Measurements from ENCODE around the gene MCRS1.

DNA sequence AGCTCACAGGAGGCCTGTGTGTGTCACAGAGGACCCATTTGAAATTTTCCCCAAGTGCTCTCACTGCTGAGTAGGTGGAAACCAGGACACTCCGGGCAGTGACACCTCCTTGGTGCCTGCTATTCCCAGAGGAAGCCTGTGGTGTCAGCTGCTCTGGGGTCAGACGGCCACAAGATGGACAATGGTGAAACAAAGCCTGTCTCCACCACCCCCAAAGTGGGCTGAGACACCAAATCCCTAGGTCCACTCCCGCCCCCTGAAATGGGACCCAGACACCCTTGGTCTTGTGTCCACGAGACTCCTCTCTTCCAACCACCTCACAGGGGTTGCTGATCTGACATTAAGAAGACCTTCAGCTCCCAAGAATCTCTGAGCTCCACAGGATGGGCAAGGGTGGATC lies 22.1 kb downstream of the MCRS1 start:
- TF ChIP-seq, protein P1, sequence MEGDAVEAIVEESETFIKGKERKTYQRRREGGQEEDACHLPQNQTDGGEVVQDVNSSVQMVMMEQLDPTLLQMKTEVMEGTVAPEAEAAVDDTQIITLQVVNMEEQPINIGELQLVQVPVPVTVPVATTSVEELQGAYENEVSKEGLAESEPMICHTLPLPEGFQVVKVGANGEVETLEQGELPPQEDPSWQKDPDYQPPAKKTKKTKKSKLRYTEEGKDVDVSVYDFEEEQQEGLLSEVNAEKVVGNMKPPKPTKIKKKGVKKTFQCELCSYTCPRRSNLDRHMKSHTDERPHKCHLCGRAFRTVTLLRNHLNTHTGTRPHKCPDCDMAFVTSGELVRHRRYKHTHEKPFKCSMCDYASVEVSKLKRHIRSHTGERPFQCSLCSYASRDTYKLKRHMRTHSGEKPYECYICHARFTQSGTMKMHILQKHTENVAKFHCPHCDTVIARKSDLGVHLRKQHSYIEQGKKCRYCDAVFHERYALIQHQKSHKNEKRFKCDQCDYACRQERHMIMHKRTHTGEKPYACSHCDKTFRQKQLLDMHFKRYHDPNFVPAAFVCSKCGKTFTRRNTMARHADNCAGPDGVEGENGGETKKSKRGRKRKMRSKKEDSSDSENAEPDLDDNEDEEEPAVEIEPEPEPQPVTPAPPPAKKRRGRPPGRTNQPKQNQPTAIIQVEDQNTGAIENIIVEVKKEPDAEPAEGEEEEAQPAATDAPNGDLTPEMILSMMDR (conservative IDR thresholded peaks at IDR 0.05; ENCODE audit: low read length) = no peak
- TF ChIP-seq EZH2phosphoT487 (IDR thresholded peaks at IDR 0.05; ENCODE audit: borderline replicate concordance) = no peak

Data from Loucy (cell line).